GM21723 (cell line): ENCODE results near the gene DHRS12.
A peak's percentile ranks its signal among the peaks of the same experiment; 100 is the strongest.

Source experiments
- ATAC-seq: cut with Tn5 transposase; IDR thresholded peaks from one replicate; pipeline ENCODE4 v1.9.1; 2021; ENCODE audit warnings: mild to moderate bottlenecking, moderate library complexity; ENCODE audit not compliant: unreplicated experiment

Gene DHRS12

GRCh38 chr13:51811920-51812451 lies 8.0 kb upstream of the DHRS12 start:
- ATAC-seq = no peak

GRCh38 chr13:51811046-51811445 lies 7.1 kb upstream of the DHRS12 start:
- no peak for ATAC-seq

DNA sequence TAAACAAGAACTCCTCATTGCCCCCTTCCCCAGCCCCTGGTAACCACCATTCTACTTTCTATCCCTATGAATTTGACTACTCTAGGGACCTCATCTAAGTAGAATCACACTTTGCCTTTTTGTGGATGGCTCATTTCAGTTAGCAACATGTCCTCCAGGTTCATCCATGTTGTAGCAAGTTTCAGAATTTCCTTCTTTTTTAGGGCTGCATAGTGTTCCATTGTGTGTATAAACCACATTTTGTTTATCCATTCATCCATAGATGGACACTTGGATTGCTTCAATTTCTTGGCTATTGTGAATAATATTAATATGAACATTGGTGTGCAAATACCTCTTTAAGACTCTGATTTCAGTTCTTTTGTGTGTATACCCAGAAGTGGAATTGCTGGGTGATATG lies 4.8 kb upstream of the DHRS12 start:
- no peak for ATAC-seq

GRCh38 chr13:51807041-51807440 lies 3.1 kb upstream of the DHRS12 start:
- ATAC-seq = no peak

- ATAC-seq = no peak
These were observed 2.6 kb upstream of the DHRS12 start for GRCh38 chr13:51806566-51806965.

DNA sequence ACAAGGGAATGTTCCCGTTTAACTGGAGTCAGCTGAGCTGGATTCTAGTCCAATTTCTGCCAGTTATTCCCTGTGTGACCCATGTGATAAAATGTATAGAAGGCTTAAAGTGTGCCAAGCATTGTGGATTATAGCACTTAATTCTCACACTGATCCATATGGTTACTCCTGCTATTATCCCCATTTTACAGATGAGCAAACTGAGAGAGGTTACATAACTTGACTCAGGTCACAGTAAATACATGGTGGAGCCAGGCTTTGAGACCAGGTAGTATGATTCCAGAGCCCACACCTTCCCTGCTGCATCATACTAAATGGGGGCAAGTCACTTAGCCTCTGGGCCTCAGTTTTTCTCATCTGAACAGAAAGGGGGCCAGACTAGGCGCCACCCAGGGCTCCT lies 2.0 kb upstream of the DHRS12 start:
- no peak for ATAC-seq

GRCh38 chr13:51805313-51805712 lies 1.4 kb upstream of the DHRS12 start:
- ATAC-seq = no peak

- no peak for ATAC-seq
These were observed 571 bp upstream of the DHRS12 start for GRCh38 chr13:51804295-51805172.

GRCh38 chr13:51802631-51803418 lies 1.1 kb downstream of the DHRS12 start:
- ATAC-seq = no peak

DNA sequence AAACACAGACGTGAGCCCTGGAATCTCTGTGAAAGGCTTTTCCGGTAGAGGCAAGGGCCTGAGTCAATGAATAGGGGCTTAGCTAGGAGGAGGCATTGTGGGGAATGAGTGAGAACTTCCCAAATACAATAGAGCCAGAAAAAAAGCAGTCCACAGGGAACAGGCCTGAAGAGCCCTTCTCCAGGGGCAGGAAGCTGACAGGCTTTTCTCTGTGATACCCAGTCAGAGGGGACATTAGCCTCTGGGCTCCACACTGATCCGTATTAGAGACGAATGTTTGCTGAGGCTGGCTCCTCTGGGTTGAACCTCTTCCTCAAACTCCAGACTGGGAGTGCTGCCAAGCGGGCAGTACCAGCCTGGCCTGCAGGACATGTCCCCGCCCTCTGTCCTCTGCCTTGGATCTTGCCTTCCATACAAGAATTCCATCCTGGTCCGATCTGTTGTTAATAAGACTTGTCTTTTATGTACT lies 2.3 kb downstream of the DHRS12 start:
- no peak for ATAC-seq

DNA sequence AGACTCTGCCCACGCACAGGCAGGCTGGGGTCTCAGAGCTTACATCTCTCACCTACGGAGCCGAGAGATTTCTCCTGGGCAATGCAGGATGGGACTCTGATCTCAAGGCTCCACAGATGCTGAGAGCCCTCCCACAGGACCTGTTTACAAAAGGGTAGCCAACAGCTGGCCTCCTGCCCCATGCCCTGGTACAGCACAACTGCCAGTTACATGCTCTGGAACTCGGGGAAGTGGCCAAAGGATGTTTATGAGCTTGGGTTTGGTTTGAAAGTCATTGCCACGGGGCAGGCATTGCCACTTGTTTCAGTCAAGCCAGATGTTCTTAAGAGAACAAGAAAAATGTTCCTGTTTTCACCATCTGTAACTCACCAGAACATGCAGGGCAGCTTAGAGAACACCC lies 3.5 kb downstream of the DHRS12 start:
- no peak for ATAC-seq

GRCh38 chr13:51799261-51799660 lies 4.7 kb downstream of the DHRS12 start:
- ATAC-seq = no peak

GRCh38 chr13:51797664-51798488 lies 6.1 kb downstream of the DHRS12 start:
- peak; percentile 42 for ATAC-seq

DNA sequence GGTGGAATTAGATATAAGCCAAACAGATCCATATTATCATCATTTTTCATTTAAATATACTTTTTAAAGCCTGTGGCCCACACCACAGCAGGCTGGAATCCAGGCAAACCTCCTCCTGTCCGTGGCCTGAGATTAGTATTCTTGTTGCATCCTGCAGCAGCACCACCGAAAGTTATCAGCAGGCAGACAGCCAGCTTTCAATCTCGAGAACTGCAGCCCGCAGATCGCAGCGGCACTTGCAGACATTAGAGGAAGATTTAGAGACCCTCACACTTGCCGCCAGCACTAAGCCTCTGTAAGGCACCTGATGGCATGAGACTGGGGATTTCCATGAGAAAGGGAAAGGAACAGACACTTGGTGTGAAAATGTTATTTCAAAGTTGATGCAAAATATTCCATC lies 7.4 kb downstream of the DHRS12 start:
- ATAC-seq = no peak

- ATAC-seq = no peak
These were observed 8.5 kb downstream of the DHRS12 start for GRCh38 chr13:51795419-51795818.

DNA sequence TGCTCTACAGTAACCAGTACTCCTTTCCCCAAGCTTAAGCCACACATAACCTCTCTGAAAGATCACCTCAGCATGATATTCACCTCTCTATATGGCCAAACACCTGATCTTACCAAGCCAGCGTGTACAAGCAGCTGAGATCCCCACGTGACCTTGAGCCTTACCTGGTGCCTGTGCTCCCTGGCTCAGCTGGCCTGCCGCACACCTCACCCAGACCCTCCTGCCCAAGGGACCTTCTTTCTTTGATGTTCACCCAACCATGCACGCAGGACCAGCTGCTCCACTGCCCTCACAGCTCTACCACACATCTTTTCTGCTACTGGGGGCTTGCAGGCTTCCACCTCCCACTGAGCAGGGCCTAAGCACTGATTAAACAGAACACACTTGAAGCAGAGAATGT lies 9.0 kb downstream of the DHRS12 start:
- no peak for ATAC-seq

GRCh38 chr13:51793570-51794271 lies 10.2 kb downstream of the DHRS12 start:
- ATAC-seq = peak; percentile 73

DNA sequence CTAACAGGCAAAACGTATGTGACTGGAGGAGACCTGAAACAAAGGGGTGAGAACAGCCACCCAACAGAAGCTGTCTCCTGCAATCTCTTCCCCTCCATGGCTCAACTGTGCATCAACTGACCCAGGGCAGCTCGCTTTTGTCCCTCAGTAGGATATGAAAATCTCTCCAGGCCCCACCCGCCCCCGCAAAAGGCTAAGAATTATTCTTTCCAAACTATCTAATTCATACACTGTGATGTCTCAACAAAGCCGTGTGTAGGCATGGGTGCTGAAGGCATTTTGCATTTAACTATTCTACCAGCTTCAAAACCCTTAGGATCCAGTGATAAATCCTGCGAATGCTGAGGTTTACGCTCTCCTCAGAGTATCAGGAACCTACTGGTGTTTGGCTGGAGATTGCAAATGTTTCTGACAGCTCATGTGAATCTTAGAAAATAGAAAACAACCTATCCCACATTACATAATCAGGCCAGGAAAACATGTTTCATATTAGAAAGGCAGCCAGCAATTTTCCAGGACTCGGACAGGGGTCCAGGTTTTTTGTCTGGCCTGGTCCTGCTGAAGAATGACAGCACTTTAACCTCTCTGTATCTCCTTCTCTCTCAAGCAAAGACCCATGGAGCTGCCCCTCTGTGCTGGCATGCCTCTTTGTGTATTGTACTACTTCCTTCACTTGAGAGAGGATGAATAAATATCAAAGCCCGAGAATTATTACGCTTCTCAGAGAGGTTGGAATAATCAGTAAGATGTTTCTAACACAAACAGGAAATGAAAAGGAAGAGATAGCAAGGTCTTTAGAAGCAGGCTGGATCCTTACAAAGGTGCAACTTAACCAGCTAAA lies 17.3 kb downstream of the DHRS12 start:
- ATAC-seq = no peak

DNA sequence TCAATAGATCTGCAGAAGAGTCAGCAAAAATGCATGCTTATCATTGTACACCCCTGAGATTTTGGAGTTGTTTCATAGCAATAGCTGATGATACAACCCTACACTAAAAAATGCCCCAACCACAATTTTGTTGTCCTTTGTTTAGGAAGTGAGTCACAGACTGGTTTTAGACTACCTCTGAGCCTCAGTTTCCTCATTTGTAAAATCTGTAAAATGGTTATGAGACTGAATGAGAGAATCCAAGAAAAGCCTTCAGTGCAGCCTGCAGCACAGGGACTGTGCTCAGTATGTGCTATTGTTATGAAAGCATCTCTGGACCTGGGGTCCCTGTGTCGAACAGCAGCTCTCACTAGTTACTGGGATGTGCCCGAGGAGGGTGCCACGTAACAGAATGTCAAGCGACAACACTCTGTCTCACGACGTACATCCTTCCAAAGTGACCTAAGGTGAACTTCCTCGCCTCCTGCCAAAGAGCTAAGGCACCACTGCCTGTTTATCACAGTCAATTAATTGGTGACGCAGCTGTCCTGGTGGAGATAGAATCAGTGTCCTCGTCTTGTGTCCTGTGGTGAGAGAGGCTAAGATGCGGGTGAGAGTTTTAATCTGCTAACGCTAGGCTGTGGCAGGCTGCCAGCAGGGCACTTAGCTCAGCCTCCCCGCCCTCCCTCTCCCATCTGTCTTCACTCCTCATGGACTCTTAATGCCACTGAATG lies 18.1 kb downstream of the DHRS12 start:
- ATAC-seq = no peak
